GM21423 (cell line): ENCODE results near the gene RMND1.
"Not testable (repeated sequence)": the region's sequence is repeated elsewhere in the genome, so short reads cannot be mapped to it uniquely, and the experiment has no call there.

ENCODE experiments used
- ATAC-seq: cut with Tn5 transposase; IDR thresholded peaks from one replicate; pipeline ENCODE4 v1.9.1; 2021; ENCODE audit warnings: mild to moderate bottlenecking, moderate library complexity; ENCODE audit not compliant: unreplicated experiment

The RMND1 gene

DNA sequence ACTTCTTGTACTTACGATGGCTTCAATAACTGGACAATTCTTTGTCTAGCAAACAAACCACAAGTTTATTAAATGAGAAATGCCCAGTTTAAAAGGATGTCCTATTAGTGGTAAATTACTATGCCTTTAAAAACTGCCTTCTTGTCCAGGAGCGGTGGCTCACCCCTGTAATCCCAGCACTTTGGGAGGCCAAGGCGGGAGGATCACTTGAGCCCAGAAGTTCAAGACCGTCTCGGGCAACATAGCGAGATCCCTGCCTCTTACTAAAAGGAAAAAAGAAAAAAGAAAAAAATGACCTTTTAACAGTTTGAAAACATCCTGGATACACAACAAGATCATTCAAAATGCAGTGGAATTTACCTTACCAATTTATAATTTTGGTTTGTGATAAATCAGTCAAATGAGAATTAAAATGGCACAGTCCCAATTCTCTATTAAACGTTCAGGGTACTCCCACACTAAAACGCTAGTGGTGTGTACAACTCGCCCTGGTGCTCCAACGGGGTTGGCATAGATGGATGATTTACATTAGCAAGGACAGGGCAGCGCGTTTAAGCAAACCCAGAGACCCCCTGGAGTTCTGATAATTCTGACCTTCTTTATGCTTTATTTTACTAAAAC lies 62.8 kb downstream of the RMND1 start:
- ATAC-seq = no peak

GRCh38 chr6:151388236-151388635 lies 63.7 kb downstream of the RMND1 start:
- no peak for ATAC-seq

GRCh38 chr6:151387175-151387970 lies 64.6 kb downstream of the RMND1 start:
- no peak for ATAC-seq

- no peak for ATAC-seq
Measured at GRCh38 chr6:151385177-151385576, 66.7 kb downstream of the RMND1 start.

GRCh38 chr6:151384151-151384550 lies 67.8 kb downstream of the RMND1 start:
- no peak for ATAC-seq

DNA sequence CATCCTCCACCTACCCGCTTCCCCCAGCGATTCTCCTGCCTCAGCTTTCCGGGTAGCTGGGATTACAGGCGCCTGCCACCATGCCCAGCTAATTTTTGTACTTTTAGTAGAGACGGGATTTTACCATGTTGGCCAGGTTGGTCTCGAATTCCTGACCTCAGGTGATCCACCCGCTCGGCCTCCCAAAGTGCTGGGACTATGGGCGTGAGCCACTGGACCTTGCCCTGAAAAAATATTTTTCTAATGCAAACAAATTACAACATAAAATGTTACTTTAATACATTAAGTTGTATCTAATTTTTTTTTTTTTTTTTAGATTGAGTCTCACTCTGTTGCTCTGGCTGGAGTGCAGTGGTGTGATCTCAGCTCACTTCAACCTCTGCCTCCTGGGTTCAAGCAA lies 69.3 kb downstream of the RMND1 start:
- ATAC-seq = not testable (repeated sequence)

GRCh38 chr6:151381722-151382121 lies 70.2 kb downstream of the RMND1 start:
- no peak for ATAC-seq

GRCh38 chr6:151380848-151381205 lies 71.1 kb downstream of the RMND1 start:
- ATAC-seq = no peak

GRCh38 chr6:151379933-151380847 lies 71.7 kb downstream of the RMND1 start:
- ATAC-seq = peak; percentile 67

DNA sequence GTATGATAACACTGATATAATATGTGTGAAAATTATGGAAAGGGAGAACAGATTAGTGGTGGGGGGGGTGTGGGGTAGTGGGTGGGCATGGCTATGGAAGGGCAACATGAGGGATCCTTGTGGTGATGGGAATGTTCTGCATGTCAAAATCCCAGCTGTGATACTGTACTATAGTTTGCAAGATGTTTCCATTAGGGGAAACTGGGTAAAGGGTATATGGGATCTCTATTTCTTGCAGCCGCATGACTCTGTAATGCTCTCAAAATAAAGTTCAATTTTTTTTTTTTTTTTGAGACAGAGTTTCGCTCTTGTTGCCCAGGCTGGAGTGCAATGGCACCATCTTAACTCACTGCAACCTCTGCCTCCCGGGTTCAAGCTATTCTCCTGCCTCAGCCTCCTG lies 74.8 kb downstream of the RMND1 start:
- no peak for ATAC-seq

- no peak for ATAC-seq
Measured at GRCh38 chr6:151376440-151376839, 75.5 kb downstream of the RMND1 start.

DNA sequence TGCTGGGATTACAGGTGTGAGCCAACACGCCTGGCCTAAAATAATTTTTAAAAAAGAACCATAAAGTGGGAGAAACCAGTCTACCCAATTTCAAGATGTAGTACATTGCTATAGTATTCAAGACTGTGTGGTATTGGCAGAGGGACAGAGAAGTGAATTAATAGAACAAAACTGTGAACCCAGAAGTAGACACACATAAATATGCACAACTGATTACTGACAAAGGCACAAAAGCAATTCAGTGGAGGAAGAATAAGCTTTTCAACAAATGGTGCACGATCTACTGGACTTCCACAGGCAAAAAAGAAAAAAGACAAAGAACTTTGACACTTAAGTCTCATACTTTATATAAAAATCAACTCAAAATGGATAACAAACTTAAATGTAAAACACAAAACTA lies 76.1 kb downstream of the RMND1 start:
- no peak for ATAC-seq

DNA sequence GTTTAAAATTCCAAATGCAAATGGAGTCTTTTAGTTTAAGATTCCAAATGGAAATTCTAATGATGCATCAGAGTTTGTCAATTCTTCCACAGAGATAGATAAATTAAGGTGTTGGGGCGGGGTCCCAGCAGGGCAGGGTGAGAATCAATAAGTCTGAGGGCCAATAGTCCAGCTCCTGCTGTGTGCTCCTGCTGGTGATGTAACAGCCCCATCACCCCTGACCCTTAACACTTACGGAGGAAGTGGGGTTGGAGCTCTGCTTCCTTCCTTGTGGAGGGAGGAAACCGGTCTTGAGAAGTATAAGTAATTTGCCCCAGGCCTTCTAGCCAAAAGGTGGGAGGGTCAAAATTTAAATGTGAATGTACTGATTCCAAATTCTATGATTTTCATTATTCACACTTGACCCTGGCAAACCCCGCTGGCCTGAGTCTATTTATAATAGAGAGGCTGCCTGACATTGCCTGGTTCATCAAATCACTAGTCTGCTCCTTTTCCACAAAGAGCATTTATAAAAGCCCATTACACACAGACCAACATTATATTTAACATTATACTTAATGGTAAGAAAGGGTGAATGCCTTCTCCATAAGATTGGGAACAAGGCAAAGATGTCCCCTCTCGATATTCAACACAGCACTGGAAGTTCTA lies 77.8 kb downstream of the RMND1 start:
- ATAC-seq = no peak

DNA sequence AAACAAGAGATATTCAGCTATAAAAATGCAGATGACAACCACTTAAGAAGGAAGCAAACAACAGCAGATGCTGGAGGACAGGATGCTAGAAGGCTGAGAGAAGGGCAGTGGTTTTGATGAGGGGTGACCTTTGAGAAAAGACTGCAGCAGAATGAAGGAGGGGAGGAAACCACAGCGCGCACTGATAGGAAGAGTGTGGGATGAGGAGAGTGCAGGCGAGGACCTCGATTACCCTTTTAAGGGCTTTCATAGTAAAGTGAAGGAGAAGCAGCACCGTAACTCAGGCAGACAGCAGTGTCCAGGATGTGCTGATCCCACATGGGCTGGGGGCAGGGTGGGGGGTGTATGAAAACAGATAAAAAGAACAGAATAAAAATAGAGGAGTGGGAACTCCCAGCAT lies 79.8 kb downstream of the RMND1 start:
- no peak for ATAC-seq

DNA sequence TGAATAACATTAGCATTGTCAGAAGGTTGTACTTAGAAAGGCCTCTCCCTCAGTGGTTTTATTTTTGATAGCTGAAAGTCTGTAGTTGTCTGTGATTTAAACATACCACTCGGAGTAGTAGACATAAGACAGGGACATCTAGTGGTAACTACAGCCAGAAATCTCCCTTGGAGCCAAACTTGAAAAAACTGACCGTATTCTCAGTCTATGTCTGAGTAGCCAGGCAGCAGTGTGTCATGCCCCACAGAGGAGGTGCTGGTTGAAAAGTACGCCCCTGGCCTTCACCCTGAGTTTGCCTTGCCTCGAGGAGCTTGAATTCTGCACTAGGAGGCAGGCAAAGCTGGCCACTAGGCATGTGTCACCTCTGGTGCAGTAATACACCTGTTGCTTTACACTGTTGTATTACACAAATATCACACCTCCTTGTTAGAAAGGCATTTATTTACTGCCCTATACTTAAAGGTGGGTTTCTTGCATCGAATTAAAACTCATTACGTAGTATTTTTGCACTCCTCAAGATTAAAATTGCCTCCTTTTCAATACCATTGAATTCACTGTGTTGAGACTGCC lies 81.3 kb downstream of the RMND1 start:
- no peak for ATAC-seq

DNA sequence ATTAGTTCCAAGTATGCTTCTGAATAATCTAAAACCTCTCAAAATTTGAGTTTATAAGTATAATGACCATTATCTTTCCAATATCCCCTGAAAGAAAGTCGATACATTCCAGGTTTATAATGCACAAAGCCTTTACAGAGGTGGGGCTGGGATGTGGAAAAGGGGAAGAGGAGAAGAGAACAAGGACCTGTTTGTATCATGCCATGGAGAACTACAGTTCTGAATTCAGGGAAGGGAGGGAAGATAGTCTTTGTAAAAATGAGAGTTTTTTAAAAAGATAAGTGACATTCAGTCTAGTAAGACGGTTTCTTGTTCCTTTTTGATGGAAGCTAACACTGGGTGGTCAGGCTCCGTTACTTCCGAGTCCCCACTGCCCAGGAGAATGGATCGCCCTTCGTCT lies 86.7 kb downstream of the RMND1 start:
- ATAC-seq = no peak

GRCh38 chr6:151359486-151359885 lies 92.4 kb downstream of the RMND1 start:
- no peak for ATAC-seq

GRCh38 chr6:151358475-151358874 lies 93.5 kb downstream of the RMND1 start:
- ATAC-seq = no peak

DNA sequence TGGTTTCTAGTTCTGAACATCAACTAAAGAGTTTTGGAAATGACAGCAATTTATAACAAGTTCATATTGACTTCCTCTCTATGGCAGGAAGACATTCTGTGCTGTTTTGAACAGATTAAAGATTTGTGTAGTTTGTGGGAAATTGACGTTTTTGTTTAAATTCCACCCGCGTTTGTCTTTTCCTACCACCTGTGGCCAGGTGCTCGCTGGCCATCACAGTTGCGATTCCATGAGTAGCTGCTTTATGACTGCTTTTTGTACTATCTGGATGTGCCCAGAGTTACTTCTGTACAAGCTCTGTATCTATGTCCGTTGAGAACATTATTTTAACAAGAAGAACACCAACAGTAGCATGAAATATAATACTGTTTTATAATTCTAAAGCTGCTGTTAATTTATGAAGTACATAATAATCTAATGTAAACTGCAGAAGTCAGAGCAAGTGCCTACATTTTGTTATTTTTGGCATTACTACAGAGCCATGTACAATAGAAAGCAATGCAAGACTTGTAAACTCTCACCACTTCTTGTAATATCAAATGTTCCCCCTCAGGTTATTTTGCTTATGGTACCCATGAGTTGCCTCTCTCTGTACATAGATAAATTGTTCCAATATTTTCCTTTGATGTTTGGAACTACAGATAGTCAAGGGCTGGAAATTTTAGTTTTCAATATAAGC lies 94.0 kb downstream of the RMND1 start:
- ATAC-seq = no peak

GRCh38 chr6:151356983-151357382 lies 94.9 kb downstream of the RMND1 start:
- not testable (repeated sequence) for ATAC-seq
